ENCODE measurements around the gene SP140L. TPM values are rescaled to one million over a fixed set of nuclear protein-coding genes. Genes with fewer than 3 reads are reported as not detected.

Gene SP140L
- total RNA-seq, 1 experiment from 2014 or later = 20.3 TPM

DNA sequence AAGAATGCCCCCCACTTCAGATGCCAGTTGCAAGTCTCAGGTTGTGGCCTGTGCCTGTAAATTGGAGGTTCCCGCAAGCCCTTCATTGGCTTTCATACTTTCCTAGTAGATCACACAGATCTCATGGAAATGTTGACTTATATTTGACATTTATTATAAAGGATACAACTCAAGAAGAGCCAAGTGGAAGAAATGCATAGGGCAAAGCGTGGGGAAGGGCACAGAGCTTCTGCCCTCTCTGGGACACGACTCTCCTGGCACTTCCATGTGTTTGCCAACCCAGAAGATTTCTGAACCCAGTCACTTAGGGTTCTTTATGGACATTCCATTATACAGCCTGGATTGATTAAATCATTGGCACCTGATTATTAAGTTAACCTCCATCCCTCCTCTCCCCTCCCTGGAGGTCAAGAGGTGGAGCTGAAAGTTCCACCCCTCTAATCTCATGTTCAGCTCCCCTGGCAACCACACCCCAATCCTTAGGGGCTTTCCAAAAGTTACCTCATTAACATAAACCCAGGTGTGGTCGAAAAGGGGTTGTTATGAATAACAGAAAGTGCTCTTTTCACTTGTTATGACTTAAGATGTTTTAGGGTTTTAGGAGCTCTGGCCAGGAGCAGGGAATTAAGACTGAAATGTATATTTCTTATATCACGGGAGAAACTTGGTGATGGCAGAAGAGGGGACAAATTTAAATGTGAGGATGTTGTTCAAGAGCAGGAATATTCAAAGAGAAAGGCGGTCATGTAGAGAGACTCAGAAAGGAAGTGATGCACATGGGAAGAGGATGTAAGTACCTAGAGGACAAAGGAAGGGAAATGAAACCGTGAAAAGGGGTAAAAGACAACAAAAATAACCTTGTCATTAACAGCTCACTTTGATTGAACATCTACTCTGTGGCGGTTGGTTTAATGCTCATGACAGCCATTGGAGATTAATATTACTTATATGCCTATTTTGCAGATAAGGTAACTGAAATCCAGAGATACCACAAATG lies 120.8 kb downstream of the SP140L start:
- ChIA-PET POLR2A (interaction anchor here (1.1 kb wide), 1 partner anchor 40 kb away, joined by 3 read pairs; no protein-coding TSS in a partner anchor), CTCF (interaction anchor here (0.7 to 0.9 kb wide), 2 partner anchors 21 to 59 kb away, joined by 3 to 4 read pairs; no protein-coding TSS in a partner anchor)
- Mint-ChIP-seq H3K4me1 (ENCODE audit: insufficient read depth, unreplicated experiment) (no peaks in the 10 kb centered on the region), H3K27ac (ENCODE audit: low read depth, unreplicated experiment) (no peak overlapping the region), H3K9me3 (ENCODE audit: unreplicated experiment) (no peaks in the 10 kb centered on the region), H3K4me3 (ENCODE audit: unreplicated experiment) (no peak overlapping the region), H3K36me3 (ENCODE audit: insufficient read depth, unreplicated experiment) (peaks cover 68% of the 10 kb centered on the region), H3K27me3 (ENCODE audit: insufficient read depth, unreplicated experiment) (no peaks in the 10 kb centered on the region)
- BruUV-seq (replicated peaks) = no TSS peak
- TF ChIP-seq, protein P1, sequence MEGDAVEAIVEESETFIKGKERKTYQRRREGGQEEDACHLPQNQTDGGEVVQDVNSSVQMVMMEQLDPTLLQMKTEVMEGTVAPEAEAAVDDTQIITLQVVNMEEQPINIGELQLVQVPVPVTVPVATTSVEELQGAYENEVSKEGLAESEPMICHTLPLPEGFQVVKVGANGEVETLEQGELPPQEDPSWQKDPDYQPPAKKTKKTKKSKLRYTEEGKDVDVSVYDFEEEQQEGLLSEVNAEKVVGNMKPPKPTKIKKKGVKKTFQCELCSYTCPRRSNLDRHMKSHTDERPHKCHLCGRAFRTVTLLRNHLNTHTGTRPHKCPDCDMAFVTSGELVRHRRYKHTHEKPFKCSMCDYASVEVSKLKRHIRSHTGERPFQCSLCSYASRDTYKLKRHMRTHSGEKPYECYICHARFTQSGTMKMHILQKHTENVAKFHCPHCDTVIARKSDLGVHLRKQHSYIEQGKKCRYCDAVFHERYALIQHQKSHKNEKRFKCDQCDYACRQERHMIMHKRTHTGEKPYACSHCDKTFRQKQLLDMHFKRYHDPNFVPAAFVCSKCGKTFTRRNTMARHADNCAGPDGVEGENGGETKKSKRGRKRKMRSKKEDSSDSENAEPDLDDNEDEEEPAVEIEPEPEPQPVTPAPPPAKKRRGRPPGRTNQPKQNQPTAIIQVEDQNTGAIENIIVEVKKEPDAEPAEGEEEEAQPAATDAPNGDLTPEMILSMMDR (IDR thresholded peaks at IDR 0.05; ENCODE audit: unreplicated experiment) = no peak
- intact Hi-C loops (cut with micrococcal nuclease) = no loop called here
- no peak for DNase-seq (ENCODE audit: unreplicated experiment)

DNA sequence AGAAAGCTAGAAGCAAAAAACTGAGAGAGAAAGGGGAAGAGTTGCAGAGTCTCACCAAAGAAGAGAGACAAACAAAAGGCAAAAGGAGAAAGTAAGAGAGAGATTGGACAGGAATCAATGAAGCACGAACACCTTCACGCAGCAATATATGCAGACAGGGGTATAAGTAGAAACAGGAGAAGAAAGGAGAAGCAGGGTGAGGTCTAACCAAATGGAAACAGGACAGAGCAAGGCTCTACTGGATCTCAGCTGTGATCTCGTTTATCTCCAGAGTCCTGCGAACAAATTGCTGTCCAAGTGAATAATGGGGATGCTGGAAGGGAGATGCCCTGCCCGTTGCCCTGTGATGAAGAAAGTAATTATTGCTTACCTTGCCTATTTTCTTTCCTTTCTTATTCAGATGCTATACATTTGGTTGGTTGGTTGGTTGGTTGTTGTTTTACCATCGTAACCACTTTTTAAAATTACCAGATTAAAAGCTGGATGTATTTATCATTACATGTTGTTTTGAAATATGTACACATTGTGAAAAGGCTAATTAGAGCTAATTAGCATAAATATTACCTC lies 123.0 kb downstream of the SP140L start:
- intact Hi-C loops (cut with micrococcal nuclease) = no loop called here
- Mint-ChIP-seq H3K4me3 (ENCODE audit: unreplicated experiment) (no peak overlapping the region), H3K27ac (ENCODE audit: low read depth, unreplicated experiment) (peak overlapping the region; percentile 14), H3K9me3 (ENCODE audit: unreplicated experiment) (no peaks in the 10 kb centered on the region), H3K27me3 (ENCODE audit: insufficient read depth, unreplicated experiment) (no peaks in the 10 kb centered on the region), H3K4me1 (ENCODE audit: insufficient read depth, unreplicated experiment) (no peaks in the 10 kb centered on the region), H3K36me3 (ENCODE audit: insufficient read depth, unreplicated experiment) (peaks cover 64% of the 10 kb centered on the region)
- ChIA-PET POLR2A (no interaction called here), CTCF (no interaction called here)
- TF ChIP-seq, protein P1 (IDR thresholded peaks at IDR 0.05; ENCODE audit: unreplicated experiment) = no peak
- no peak for DNase-seq (ENCODE audit: unreplicated experiment)
- no TSS peak for BruUV-seq (replicated peaks)

DNA sequence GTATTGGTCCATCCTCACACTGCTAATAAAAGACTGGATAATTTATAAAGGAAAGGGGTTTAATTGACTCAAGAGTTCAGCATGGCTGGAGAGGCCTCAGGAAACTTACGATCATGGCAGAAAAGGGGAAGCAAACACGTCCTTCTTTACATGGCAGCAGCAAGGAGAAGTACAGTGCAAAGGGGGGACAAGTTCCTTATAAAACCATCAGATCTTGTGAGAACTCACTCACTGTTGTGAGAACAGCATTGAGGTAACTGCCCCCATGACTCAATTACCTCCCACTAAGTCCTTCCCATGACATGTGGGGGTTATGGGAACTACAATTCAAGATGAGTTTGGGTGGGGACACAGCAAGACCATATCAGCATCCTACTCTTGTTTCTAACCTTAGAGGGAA lies 126.0 kb downstream of the SP140L start:
- Mint-ChIP-seq H3K27me3 (ENCODE audit: insufficient read depth, unreplicated experiment) (no peaks in the 10 kb centered on the region), H3K4me1 (ENCODE audit: insufficient read depth, unreplicated experiment) (no peaks in the 10 kb centered on the region), H3K4me3 (ENCODE audit: unreplicated experiment) (no peak overlapping the region), H3K9me3 (ENCODE audit: unreplicated experiment) (peaks cover 11% of the 10 kb centered on the region), H3K36me3 (ENCODE audit: insufficient read depth, unreplicated experiment) (peaks cover 64% of the 10 kb centered on the region), H3K27ac (ENCODE audit: low read depth, unreplicated experiment) (no peak overlapping the region)
- no TSS peak for BruUV-seq (replicated peaks)
- ChIA-PET POLR2A (no interaction called here), CTCF (no interaction called here)
- intact Hi-C loops (cut with micrococcal nuclease) = no loop called here
- TF ChIP-seq, protein P1 (IDR thresholded peaks at IDR 0.05; ENCODE audit: unreplicated experiment) = no peak
- no peak for DNase-seq (ENCODE audit: unreplicated experiment)

Other genes with a start within 250 kb of the SP140L start
- gene SP110, start 107.2 kb upstream of the SP140L start, total RNA-seq (2022) = 11.9 and 17.1 TPM in 2 replicates
- gene SP140, start 101.5 kb upstream of the SP140L start, total RNA-seq (2022) = 0.61 TPM in 1 of 2 replicates, not detected in the other
- gene SP100, start 89.0 kb downstream of the SP140L start, total RNA-seq (2022) = 54.5 and 56.9 TPM in 2 replicates